Measurements from ENCODE around the gene MLLT1. TPM values are rescaled to one million over a fixed set of nuclear protein-coding genes. Genes with fewer than 3 reads are reported as not detected.

Gene MLLT1
- total RNA-seq, 2 experiments from 2014 or later, result 40.5 to 47.1 TPM

DNA sequence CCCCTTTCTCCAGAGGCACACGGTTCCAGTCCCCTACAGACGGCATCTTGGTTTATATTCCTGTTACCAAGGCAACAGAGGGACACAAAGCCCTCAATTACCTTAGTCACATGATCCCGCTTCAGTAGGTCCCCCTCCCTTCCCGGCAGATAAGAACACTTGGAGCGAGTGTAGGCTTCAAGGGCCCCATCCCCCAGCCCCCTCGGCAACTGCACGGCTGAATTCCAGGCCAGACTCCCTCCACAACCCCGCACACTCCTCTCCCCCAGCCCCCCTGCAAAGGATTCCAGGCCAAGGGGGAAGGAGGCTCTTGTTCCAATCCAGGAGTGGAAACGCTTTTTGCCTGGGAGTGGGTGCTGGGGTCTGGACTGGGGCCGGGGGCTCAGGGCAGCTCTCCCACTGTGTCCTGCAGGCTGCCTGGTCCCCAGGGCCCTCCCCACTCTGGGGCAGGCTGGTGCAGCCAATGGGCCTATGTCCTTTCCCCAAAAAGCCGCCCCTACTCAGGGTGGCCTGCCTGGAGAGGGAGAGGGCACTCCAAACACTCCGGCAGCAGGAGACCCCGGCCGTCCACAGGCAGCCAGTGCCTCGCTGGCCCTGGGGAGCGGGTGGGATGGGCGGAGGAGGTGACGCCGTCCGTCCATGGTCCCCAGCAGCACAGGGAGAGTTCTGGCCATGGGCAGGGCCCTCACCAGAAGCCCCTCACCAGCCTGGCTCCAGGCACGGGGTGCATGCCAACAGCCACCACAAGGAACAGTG, 62.6 kb downstream of the MLLT1 start:
- DNase-seq, result no peak
- Mint-ChIP-seq H3K36me3 (no peaks in the 10 kb centered on the region), H3K27me3 (no peaks in the 10 kb centered on the region), H3K4me3 (no peak overlapping the region), H3K9me3 (ENCODE audit: low read depth) (no peaks in the 10 kb centered on the region), H3K4me1 (no peaks in the 10 kb centered on the region), H3K27ac (no peak overlapping the region)
- CTCF ChIA-PET, result interaction anchor here (1.1 to 3.0 kb wide), 5 partner anchors 14 to 82 kb away, joined by 3 to 34 read pairs (median 5); no protein-coding TSS in a partner anchor
- ATAC-seq, result no peak

DNA sequence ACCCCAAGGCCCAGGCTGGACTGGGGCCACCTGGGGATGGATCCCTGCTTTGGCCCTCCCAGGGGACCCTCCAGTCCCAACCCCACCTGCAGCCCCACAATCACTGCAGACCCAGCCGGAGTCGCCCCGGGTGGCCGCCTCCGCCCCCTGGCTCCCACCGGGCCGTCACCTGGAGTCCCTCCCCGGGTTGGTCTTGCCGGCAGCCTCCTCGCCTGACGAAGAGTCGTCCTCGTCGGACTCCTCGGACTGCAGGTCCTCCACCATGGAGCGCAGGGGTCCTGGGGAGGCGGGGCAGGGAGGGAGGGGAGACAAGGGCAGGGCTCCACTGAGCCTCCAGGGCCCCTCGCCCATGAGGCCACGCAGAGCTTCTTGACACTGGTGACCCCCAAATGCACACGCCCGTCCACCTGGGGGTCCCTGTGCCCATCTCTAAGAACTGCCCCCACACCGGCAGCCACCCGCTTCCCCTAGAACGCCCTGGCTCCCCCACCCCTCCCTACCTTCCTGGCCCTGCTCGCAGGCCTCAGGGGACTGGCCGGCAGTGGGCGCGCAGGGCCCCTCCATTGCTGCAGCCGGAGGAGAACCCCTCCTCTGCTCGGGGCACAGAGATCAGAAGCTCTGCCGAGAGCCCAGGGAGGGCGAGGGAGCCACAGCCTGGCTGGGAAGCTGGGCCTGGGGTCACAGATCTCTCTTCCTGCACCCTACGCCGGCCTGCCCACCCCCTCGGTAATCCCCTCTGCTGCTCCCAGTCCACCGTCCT, 63.4 kb downstream of the MLLT1 start:
- Mint-ChIP-seq H3K27me3 (no peaks in the 10 kb centered on the region), H3K4me1 (no peaks in the 10 kb centered on the region), H3K27ac (no peak overlapping the region), H3K4me3 (no peak overlapping the region), H3K36me3 (no peaks in the 10 kb centered on the region), H3K9me3 (ENCODE audit: low read depth) (no peaks in the 10 kb centered on the region)
- CTCF ChIA-PET, result interaction anchor here (3.0 kb wide), 1 partner anchor 83 kb away, joined by 34 read pairs; no protein-coding TSS in a partner anchor
- DNase-seq, result no peak
- ATAC-seq, result no peak

DNA sequence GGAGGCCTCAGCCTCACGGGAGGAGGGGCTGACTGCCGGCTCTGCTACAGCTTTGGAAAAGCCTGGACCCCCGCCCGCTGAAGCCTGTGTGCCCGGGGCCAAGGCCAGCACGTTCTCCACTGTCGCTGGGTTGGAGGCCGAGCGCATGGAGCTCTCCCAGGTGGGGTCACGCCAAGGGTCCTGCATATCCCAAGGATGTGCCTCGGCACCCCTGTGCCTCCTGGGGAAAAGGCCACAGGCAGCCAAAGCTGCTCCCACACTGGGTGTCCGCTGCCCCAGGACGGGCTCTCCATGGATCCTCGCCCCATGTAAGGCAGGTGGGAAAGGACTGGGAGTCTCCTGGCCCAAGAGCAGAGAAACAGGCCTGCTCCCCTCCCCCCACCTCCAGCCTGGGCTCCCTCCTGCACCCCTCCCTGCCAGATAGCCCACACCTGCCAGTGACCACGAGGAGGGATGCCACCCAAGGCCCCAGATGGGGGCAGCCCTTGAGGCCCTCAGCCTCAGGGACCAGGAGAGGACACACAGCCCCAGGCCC, 64.0 kb downstream of the MLLT1 start:
- Mint-ChIP-seq H3K36me3 (no peaks in the 10 kb centered on the region), H3K27ac (no peak overlapping the region), H3K27me3 (no peaks in the 10 kb centered on the region), H3K9me3 (ENCODE audit: low read depth) (no peaks in the 10 kb centered on the region), H3K4me1 (no peaks in the 10 kb centered on the region), H3K4me3 (no peak overlapping the region)
- no peak for ATAC-seq
- DNase-seq, result no peak
- CTCF ChIA-PET, result no interaction called here

DNA sequence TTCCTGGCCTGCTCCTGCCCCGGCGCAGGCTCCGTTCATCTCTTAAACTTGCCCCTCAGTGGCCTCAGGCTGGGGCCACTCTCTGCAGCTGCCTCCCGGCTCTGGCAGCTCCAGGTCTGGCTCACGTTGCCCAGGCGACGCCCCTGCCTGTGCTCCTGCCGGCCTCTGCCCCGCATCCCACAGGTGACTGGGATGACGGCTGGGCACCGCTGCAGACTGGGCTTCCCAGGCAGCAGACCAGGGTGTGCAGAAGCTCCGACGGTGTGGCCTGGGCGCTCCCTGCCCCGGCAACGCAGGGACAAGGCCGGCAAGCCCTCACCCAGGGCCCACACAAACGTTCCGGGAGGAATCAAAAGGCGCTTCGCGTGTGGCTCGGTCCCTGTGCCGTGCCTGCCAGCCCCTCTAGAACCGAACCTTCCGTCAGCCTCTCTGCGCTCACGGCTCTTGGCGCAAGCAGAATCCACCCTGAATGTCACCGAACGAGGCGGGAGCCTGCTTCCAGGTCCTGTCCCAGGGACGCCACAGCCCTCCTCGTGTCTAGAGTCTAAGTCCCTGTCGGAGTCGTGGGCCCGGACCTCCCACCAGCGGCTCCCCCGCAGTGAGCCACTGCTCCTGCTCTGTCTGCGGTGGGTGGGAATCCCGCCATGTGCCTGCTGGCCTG, 64.8 kb downstream of the MLLT1 start:
- Mint-ChIP-seq H3K4me1 (no peaks in the 10 kb centered on the region), H3K36me3 (no peaks in the 10 kb centered on the region), H3K27me3 (no peaks in the 10 kb centered on the region), H3K27ac (no peak overlapping the region), H3K4me3 (no peak overlapping the region), H3K9me3 (ENCODE audit: low read depth) (no peaks in the 10 kb centered on the region)
- CTCF ChIA-PET, result no interaction called here
- DNase-seq (no peak), ATAC-seq (no peak)

DNA sequence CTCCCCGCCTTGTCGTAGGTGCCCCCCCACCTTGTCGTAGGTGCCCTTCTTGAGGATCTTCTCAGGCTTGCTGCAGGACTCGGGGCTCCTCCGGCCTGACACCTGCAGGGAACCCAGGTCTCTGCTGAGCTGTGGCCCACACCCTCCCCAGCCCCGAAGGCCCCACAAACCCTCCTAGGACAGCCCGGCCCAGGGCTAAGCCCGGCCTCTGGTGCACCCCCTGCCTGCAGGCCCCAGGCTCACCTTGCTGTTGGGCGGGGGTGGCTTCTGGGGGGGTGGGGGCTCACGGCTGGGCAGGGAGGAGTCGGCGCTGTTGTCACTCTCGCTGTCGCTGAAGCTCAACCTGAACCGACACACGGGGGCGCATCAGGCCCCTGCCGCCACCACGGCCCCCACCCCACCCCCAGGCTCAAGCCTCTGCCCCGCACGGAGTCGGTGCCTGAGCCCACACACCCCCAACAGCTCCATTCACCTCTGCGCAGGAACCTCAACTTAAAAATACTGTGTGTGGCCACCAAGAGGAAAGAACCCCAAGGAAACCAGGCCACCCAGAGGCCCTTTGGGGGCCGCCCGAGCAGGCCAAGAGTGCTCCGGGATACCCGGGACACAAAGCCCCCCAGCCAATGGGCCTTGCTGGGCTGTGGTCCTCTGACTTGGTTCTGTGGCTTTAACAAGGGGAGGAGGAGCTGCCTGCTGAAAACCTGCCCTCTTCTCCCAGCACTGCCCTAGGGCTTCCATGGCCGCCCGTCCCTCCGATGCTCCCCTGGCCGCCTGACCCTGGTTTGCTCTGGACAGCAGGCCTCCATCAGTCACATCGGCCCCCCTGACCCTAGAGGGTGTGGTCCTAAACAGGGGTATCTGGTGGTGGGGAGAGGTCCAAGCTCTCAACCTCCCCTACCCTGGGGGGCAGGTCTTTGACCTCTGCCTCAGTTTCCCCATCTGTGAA, 65.8 kb downstream of the MLLT1 start:
- H3K27me3 Mint-ChIP-seq, result no peaks in the 10 kb centered on the region
- H3K4me1 Mint-ChIP-seq, result no peaks in the 10 kb centered on the region
- H3K27ac Mint-ChIP-seq, result no peak overlapping the region
- ATAC-seq (no peak), DNase-seq (no peak)
- no peak overlapping the region for H3K4me3 Mint-ChIP-seq
- no peaks in the 10 kb centered on the region for H3K36me3 Mint-ChIP-seq
- CTCF ChIA-PET, result no interaction called here
- no peaks in the 10 kb centered on the region for H3K9me3 Mint-ChIP-seq (ENCODE audit: low read depth)

DNA sequence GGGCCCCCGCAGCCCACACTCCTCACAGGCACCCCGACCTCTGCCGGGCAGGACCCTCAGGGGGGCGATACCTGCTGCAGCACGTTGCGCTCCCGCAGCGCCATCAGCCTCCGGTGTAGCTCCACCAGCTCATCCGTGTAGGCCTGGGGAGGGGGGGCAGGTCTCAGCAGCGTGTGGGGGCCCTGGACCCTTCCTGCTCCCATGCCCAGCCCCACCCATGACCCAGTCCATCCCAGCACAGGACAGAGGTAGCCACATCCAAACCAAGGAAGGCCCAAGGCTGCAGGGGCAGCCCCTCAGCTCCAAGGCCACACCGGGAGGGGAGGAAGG, 66.5 kb downstream of the MLLT1 start:
- DNase-seq, result no peak
- H3K36me3 Mint-ChIP-seq, result no peaks in the 10 kb centered on the region
- no peak overlapping the region for H3K4me3 Mint-ChIP-seq
- H3K9me3 Mint-ChIP-seq (ENCODE audit: low read depth), result no peaks in the 10 kb centered on the region
- ATAC-seq, result no peak
- H3K4me1 Mint-ChIP-seq, result no peaks in the 10 kb centered on the region
- CTCF ChIA-PET, result no interaction called here
- no peak overlapping the region for H3K27ac Mint-ChIP-seq
- H3K27me3 Mint-ChIP-seq, result no peaks in the 10 kb centered on the region

DNA sequence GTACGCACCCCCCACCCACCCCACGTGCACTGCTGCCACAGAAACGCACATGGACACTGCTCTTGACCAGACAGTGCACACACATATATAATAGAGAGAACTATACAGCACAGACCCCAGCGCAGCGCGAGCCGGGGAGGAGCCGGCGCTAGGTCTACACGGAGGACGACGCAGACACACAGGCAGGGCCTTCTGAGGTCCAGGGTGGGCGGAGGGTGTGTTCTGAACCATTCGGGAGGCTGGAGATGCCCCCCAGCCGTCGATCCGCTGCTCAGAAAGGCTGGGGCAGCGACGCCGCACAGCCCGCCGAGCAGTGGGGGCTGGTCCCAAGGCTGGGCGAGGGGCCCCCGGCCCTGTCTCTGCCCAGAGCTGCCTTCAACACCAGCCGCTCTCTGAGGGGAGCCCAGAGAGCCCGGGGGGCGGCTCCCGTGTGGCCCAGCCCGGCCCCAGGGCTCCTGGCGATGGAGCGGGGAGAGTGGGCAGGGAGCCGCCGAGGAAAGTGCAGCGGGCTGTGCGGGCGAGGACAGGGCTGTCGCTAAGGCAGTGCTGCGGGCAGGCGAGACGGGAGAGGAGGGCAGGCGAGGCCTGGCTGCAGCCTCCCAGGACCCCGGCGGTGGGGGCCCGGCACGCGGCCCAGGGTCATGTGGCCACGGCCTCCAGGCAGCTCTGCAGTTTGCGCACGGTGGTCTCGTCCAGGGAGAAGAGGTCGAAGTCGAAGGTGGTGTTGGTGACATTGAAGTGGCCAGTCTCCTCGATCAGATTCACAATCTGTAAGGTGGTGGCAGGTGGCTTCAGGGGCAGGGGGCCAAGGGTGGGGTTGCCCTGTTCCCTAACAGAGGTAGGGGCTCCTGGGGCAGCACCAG, 67.1 kb downstream of the MLLT1 start:
- no peak overlapping the region for H3K27ac Mint-ChIP-seq
- no peaks in the 10 kb centered on the region for H3K27me3 Mint-ChIP-seq
- no peak overlapping the region for H3K4me3 Mint-ChIP-seq
- H3K9me3 Mint-ChIP-seq (ENCODE audit: low read depth), result no peaks in the 10 kb centered on the region
- DNase-seq (no peak), ATAC-seq (no peak)
- CTCF ChIA-PET, result no interaction called here
- no peaks in the 10 kb centered on the region for H3K36me3 Mint-ChIP-seq
- H3K4me1 Mint-ChIP-seq, result no peaks in the 10 kb centered on the region

DNA sequence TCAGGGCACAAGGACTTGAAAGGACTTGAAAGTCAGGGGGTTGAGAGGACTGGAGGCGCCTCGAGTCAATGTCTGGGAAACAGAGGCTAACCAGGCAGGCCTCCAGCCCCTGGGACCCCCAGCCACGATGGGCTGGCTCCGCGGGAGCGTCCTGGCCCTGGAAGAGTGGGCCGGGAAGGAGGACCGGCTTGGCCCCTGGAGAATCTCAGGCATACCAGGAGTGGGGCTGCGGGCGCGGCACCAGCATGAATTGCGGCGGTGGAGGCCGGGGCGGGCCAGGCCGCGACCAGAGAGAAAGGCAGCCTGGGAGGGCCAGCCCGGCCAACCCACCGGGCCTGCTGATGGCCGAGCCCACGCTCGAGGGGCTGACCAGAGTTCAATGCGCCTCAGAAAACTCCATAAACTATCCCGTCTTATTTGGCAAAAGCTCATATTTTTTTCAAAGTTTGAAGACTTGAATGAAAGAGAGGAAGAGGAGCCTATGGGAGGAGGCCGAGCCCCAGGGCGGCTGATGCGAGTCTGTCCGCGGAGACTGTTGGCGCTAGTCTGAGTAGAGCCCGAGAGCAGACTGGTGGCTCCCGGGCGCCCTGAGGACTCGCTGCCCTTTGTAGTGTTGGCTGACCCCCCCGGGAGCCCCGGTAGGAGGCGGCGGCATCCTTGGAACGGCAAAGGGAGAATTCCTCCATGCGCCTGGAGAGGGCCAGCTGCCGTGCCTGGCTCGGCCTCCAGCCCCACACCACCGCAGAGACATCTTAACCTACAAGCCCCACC, 68.0 kb downstream of the MLLT1 start:
- no peak for ATAC-seq
- no peak overlapping the region for H3K4me3 Mint-ChIP-seq
- no peaks in the 10 kb centered on the region for H3K4me1 Mint-ChIP-seq
- CTCF ChIA-PET, result no interaction called here
- H3K27me3 Mint-ChIP-seq, result no peaks in the 10 kb centered on the region
- no peaks in the 10 kb centered on the region for H3K36me3 Mint-ChIP-seq
- DNase-seq, result no peak
- H3K27ac Mint-ChIP-seq, result no peak overlapping the region
- H3K9me3 Mint-ChIP-seq (ENCODE audit: low read depth), result no peaks in the 10 kb centered on the region

DNA sequence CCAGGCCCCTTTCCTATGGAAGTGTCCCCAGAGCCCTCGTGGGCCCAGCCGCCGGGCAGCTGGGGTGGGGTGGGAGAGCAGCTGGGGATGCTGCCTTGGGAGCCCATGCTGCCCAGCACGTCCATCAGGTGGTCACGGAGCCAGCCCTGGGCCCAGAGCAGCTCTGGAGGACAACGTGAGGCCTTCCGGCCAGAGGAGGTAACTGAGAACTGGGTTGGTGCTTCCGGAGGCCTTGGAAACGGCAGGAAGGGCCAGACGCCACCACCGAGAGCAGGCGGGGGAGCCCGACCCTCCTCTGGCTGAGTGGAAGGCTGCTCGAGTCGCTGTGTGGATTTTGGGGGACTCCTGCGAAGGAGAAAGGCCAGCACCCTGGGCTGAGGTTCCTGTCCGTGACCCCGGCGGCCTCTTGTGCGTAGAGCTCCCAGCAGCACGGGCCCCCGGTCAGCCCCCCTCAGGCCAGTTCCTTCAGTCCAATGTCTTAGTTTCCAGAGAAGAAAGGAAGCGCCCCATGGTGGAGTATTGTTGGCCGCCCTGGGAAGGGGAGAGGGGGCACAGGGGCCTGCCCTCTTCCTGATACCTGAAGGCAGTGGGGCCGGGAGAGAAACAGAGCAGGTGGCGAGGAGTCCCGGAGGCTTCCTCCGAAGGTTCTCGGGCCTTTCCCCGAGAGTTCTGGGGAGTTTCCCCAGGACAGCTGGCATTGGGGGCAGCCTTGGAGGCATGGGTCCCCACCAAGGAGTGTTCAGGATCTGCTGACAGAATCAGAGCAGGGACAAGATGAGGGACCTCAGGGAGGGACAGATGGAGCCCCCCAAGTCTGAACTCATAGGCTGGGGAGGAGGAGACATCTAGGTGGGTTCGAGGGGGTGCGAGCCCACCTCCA, 68.8 kb downstream of the MLLT1 start:
- DNase-seq (no peak), ATAC-seq (no peak)
- Mint-ChIP-seq H3K27me3 (no peaks in the 10 kb centered on the region), H3K27ac (no peak overlapping the region), H3K4me1 (no peaks in the 10 kb centered on the region), H3K9me3 (ENCODE audit: low read depth) (no peaks in the 10 kb centered on the region), H3K36me3 (no peaks in the 10 kb centered on the region), H3K4me3 (no peak overlapping the region)
- CTCF ChIA-PET, result no interaction called here

DNA sequence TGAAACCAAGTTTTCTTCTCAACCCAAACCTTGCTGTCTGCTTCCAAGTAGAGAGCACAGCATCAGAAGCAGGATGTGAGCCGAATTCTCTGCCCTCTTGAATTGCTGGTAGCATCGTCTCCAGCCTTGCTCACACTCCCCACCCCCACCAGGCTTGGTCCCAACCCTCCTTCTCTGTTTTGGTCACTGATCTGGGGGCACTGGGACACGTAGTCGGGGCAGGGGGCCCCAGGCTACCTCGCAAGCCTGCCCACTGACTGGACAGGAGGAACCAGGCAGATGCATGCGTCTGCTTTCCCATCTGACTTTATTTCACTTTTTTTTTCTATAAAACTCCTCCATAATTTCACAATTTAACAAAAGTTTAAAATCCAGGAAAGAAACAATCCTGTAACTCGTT, 69.7 kb downstream of the MLLT1 start:
- no peaks in the 10 kb centered on the region for H3K4me1 Mint-ChIP-seq
- DNase-seq (no peak), ATAC-seq (no peak)
- H3K4me3 Mint-ChIP-seq, result no peak overlapping the region
- CTCF ChIA-PET, result no interaction called here
- H3K27ac Mint-ChIP-seq, result no peak overlapping the region
- H3K27me3 Mint-ChIP-seq, result no peaks in the 10 kb centered on the region
- no peaks in the 10 kb centered on the region for H3K9me3 Mint-ChIP-seq (ENCODE audit: low read depth)
- H3K36me3 Mint-ChIP-seq, result no peaks in the 10 kb centered on the region

DNA sequence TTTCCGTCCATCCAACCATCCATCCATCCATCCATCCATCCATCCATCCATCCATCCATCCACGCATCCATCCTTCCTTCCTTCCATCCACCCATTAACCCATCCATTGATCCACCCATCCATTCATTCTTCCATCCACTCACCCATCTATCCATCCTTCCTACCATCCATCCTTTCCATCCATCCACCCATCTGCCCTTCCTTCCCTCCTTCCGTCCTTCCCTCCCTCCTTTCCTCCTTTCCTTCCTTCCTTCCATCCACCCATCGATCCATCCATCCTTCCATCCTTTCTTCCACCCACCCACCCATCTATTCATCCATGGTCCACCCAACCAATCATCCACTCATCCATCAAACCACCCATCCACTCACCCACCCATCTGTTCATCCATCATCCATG, 70.1 kb downstream of the MLLT1 start:
- no peaks in the 10 kb centered on the region for H3K27me3 Mint-ChIP-seq
- H3K36me3 Mint-ChIP-seq, result no peaks in the 10 kb centered on the region

More for the DNA sequence above, 70.1 kb downstream of the MLLT1 start:
- no peak for DNase-seq
- H3K4me1 Mint-ChIP-seq, result no peaks in the 10 kb centered on the region
- no peaks in the 10 kb centered on the region for H3K9me3 Mint-ChIP-seq (ENCODE audit: low read depth)
- CTCF ChIA-PET, result interaction anchor here (0.6 to 1.8 kb wide), 2 partner anchors 9 to 30 kb away, joined by 4 to 8 read pairs; no protein-coding TSS in a partner anchor
- no peak overlapping the region for H3K27ac Mint-ChIP-seq
- H3K4me3 Mint-ChIP-seq, result no peak overlapping the region
- ATAC-seq, result no peak
